Dendritic cell treated with granulocyte-macrophage colony-stimulating factor and Interleukin-4, amounts not matched to agents 40 ng/mL and 50 ng/mL, for 4 days (primary cell): ENCODE measurements around the gene PIGB.
A peak's percentile ranks its signal among the peaks of the same experiment; 100 is the strongest.

Experiments used
- H3K27ac Mint-ChIP-seq: one replicate; pipeline ENCODE4 v1.8.0; 2022; ENCODE audit warnings: mild to moderate bottlenecking, mixed read lengths
- H3K27me3 Mint-ChIP-seq: one replicate; pipeline ENCODE4 v1.8.0; 2022; ENCODE audit warnings: mild to moderate bottlenecking, mixed read lengths
- H3K36me3 Mint-ChIP-seq: one replicate; pipeline ENCODE4 v1.8.0; 2022; ENCODE audit warnings: low read depth, mixed read lengths
- H3K4me1 Mint-ChIP-seq: one replicate; pipeline ENCODE4 v1.8.0; 2022; ENCODE audit warnings: low read depth, mixed read lengths
- H3K4me3 Mint-ChIP-seq: one replicate; pipeline ENCODE4 v1.8.0; 2022; ENCODE audit warnings: mild to moderate bottlenecking, moderate library complexity, mixed read lengths
- H3K9me3 Mint-ChIP-seq: one replicate; pipeline ENCODE4 v1.8.0; 2022; ENCODE audit warnings: mixed read lengths
- intact Hi-C: fragments of 100-400 bp; cut with micrococcal nuclease; formaldehyde crosslinking; loops from one replicate; pipeline ENCODE4 v1.15.0; 2022

The PIGB gene

DNA sequence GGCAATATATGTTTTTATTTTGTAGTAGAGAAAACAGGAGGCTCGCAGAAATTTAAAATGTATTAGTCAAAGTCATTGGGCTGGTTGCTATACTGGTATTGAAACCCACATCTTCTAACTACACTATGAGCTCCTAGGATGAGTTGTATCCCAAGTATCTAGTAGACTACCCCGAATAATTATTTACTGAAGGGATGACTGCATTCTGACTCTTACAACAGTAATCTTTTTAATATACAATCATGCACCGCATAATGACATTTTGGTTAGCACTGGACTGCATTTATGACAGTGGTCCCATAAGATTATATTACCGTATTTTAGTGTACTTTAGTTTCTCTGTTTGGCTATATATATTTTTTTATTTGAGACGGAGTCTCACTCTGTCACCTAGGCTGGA, 15.3 kb downstream of the PIGB start:
- H3K36me3 Mint-ChIP-seq: peaks cover 63% of the 10 kb centered on the region
- H3K9me3 Mint-ChIP-seq: no peaks in the 10 kb centered on the region
- H3K27ac Mint-ChIP-seq: no peak overlapping the region
- H3K4me1 Mint-ChIP-seq: peaks cover 5% of the 10 kb centered on the region
- H3K4me3 Mint-ChIP-seq: no peak overlapping the region
- no peaks in the 10 kb centered on the region for H3K27me3 Mint-ChIP-seq
- intact Hi-C loops: no loop called here

DNA sequence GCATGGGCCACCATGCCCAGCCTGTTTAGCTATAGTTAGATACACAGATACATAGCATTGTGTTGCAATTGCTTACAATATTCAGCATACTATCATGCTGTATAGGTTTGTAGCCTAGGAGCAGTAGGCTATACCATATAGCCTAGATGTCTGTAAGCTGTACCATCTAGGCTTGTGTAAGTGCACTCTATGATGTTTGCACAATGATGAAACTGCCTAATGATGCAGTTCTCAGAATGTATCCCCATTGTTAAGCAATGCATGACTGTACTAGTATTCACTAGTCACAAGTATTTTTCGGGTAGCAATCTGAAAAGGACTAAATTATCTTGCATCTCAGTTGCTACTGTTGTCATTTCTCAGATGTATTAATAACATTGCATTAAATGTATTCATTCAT, 16.0 kb downstream of the PIGB start:
- no peaks in the 10 kb centered on the region for H3K27me3 Mint-ChIP-seq
- no peak overlapping the region for H3K27ac Mint-ChIP-seq
- intact Hi-C loops: no loop called here
- no peak overlapping the region for H3K4me3 Mint-ChIP-seq
- H3K36me3 Mint-ChIP-seq: peaks cover 64% of the 10 kb centered on the region
- H3K9me3 Mint-ChIP-seq: no peaks in the 10 kb centered on the region
- H3K4me1 Mint-ChIP-seq: peaks cover 5% of the 10 kb centered on the region

DNA sequence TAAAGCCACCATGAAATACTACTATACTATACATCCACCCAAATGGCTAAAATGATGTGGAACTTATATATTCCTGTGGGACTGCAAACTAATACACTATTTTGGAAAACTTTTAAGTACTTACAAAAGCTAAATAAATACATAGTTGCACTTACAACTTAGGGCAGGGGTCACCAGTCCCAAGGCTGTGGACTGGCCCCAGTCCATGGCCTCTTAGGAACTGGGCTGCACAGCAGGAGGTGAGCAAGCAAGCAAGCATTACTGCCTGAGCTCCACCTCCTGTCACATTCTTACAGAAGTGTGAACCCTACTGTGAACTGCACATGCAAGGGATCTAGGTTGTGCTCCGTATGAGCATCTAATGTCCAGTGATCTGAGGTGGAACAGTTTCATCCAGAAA, 18.1 kb downstream of the PIGB start:
- H3K27me3 Mint-ChIP-seq: no peaks in the 10 kb centered on the region
- no peak overlapping the region for H3K4me3 Mint-ChIP-seq
- no peaks in the 10 kb centered on the region for H3K4me1 Mint-ChIP-seq
- intact Hi-C loops: no loop called here
- peaks cover 47% of the 10 kb centered on the region for H3K36me3 Mint-ChIP-seq
- no peak overlapping the region for H3K27ac Mint-ChIP-seq
- no peaks in the 10 kb centered on the region for H3K9me3 Mint-ChIP-seq

DNA sequence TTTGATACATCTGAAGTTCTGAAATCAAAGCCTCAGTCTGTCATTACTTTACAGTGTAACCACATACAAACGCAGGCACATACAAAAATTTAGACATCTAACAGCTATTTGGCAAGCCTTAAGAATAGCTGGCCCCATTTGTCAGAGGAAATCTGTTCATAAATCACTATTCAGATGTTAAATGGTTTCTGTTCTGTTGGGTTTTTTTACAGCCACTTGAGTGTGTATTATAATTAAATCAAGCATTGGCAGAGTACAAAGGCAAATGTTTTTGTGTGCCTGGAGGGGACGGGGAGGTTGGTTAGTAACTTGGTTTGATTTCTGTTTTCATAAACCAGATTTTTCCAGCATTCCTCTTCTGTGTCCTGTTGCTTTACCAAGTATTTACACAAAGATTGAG, 24.1 kb downstream of the PIGB start:
- Mint-ChIP-seq H3K9me3 (no peaks in the 10 kb centered on the region), H3K4me1 (no peaks in the 10 kb centered on the region), H3K27me3 (no peaks in the 10 kb centered on the region), H3K36me3 (peaks cover 65% of the 10 kb centered on the region), H3K27ac (no peak overlapping the region), H3K4me3 (no peak overlapping the region)
- intact Hi-C loops: no loop called here

DNA sequence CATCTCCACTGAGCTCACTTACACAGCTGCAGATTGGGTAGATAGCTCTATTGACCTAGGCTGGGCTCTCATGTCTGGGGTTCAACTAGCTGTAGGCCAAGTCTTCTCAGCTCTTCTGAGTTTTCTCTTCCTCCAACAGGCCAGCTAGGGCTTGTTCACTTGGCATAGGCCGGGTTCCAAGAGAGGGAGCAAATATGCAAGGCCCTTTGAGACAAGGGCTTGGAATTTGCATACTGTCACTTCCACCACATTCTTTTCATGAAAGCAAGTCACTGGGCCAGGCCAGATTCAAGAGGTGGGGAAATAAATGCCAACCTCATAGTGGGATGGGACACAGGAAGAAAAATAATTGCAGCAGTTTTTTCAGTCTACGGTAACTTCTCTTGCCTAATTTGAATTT, 25.2 kb downstream of the PIGB start:
- H3K36me3 Mint-ChIP-seq: peaks cover 69% of the 10 kb centered on the region

DNA sequence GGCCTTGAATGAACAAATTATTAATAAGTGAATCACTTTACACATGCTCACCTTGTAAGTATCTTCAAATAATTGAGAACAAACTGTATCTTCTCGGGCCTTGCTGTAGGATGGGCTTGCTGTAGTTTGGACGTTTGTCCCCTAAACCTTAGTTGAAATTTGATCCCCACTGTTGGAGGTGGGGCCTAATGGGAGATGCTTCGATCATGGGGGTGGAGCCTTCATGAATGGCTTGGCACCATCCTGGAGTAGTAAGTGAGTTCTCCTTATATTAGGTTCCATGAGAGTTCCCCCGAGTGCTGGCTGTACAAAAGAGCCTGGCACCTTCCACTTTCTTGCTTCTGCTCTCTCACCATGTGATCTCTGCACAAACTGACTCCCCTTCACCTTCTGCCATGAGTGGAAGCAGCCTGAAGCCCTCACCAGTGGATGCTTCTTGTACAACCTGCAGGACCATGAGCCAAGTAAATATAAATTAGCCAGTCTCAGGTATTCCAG, 29.3 kb downstream of the PIGB start:
- no peak overlapping the region for H3K27ac Mint-ChIP-seq
- H3K36me3 Mint-ChIP-seq: peaks cover 66% of the 10 kb centered on the region

More for the DNA sequence above, 25.2 kb downstream of the PIGB start:
- no peaks in the 10 kb centered on the region for H3K27me3 Mint-ChIP-seq
- H3K27ac Mint-ChIP-seq: no peak overlapping the region
- no peak overlapping the region for H3K4me3 Mint-ChIP-seq
- H3K9me3 Mint-ChIP-seq: no peaks in the 10 kb centered on the region
- H3K4me1 Mint-ChIP-seq: no peaks in the 10 kb centered on the region
- intact Hi-C loops: no loop called here

DNA sequence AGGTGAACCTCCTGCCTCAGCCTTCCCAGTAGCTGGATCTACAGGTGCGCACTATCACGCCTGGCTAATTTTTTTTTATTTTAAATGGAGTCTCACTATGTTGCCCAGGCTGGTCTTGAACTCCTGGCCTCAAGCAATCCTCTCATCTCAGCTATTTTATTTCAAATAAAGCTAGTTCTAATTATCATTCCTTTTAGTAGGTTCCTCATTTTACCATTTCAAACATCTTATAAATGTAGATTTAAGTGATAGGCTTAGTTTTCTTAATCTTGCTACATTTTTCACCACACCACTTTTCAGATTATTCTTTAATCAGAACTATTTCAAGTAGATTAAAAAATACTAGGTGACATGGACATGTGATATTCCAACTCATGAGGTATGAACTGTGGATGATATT, 30.3 kb downstream of the PIGB start:
- Mint-ChIP-seq H3K9me3 (no peaks in the 10 kb centered on the region), H3K4me3 (no peak overlapping the region), H3K27ac (no peak overlapping the region), H3K4me1 (no peaks in the 10 kb centered on the region), H3K36me3 (peaks cover 67% of the 10 kb centered on the region), H3K27me3 (no peaks in the 10 kb centered on the region)
- intact Hi-C loops: no loop called here

More for the DNA sequence above, 29.3 kb downstream of the PIGB start:
- H3K9me3 Mint-ChIP-seq: no peaks in the 10 kb centered on the region
- no peaks in the 10 kb centered on the region for H3K27me3 Mint-ChIP-seq
- H3K4me3 Mint-ChIP-seq: no peak overlapping the region
- intact Hi-C loops: no loop called here
- no peaks in the 10 kb centered on the region for H3K4me1 Mint-ChIP-seq

DNA sequence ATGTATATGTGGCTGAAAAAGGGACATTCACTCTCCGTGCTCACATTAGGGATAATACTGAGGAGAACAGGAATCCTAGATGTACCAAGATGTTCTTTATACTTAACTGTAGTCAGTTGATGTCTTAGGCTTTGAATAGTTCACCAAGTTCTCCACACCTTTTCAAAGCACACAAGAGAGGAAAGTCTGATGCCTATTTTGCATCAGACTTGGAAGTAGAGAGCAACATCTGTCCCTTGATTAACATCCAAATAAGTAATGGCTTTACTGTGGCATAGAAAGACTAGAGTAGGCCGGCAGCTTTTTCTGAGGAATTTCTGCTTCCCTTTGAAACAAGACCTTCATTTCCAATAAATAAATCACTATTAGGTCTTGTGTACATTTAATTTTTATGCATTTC, 34.0 kb downstream of the PIGB start:
- peaks cover 69% of the 10 kb centered on the region for H3K36me3 Mint-ChIP-seq
- H3K9me3 Mint-ChIP-seq: no peaks in the 10 kb centered on the region
- no peak overlapping the region for H3K4me3 Mint-ChIP-seq
- H3K27ac Mint-ChIP-seq: no peak overlapping the region
- no peaks in the 10 kb centered on the region for H3K27me3 Mint-ChIP-seq
- no peaks in the 10 kb centered on the region for H3K4me1 Mint-ChIP-seq
- intact Hi-C loops: no loop called here

DNA sequence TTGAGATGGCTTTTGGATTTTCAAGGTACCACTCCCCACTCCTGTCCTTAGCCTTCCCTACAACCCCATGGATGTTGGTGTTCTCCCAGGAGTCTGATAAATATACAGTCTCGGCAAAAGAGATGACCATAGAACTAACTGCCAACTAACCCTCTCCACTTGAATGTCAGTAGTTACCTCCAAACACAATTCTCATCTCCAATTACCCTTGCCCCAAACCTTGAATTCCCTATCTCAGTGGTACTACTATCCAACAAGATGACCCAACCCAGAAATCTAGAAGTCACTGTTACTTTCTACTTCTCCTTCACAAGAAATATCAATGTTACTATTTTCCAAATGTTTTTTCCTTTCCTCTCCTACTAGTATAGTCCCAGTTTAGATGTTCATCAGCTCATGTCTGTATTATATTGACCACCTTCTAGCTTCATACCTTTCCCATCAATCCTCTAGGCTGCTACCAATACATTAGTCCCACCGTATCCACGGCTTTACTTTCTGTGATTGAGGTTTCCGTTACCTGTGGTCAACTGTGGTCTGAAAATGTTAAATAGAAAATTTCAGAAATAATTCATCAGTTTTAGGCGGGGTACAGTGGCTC, 38.1 kb downstream of the PIGB start:
- Mint-ChIP-seq H3K27ac (no peak overlapping the region), H3K4me3 (no peak overlapping the region), H3K9me3 (no peaks in the 10 kb centered on the region), H3K4me1 (peaks cover 9% of the 10 kb centered on the region), H3K36me3 (peaks cover 74% of the 10 kb centered on the region), H3K27me3 (no peaks in the 10 kb centered on the region)
- intact Hi-C loops: no loop called here

DNA sequence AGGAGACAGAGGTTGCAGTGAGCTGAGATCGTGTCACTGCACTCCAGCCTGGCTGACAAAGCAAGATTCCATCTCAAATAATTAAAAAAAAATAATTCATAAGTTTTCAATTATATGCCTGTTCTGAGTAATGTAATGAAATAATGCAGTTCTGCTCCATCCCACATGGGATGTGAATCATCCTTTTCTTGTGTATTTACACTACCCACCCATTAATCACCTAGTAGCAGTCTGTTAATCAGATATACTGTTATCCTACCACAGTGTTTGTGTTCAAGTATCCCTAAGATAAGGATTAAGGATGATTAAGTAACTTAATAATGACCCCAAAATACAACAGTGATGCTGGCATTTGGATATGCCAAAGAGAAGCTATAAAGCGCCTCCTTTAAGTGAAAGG, 38.8 kb downstream of the PIGB start:
- intact Hi-C loops: no loop called here
- peaks cover 9% of the 10 kb centered on the region for H3K4me1 Mint-ChIP-seq
- H3K36me3 Mint-ChIP-seq: peaks cover 76% of the 10 kb centered on the region
- H3K27ac Mint-ChIP-seq: no peak overlapping the region
- H3K27me3 Mint-ChIP-seq: no peaks in the 10 kb centered on the region
- no peak overlapping the region for H3K4me3 Mint-ChIP-seq
- no peaks in the 10 kb centered on the region for H3K9me3 Mint-ChIP-seq

DNA sequence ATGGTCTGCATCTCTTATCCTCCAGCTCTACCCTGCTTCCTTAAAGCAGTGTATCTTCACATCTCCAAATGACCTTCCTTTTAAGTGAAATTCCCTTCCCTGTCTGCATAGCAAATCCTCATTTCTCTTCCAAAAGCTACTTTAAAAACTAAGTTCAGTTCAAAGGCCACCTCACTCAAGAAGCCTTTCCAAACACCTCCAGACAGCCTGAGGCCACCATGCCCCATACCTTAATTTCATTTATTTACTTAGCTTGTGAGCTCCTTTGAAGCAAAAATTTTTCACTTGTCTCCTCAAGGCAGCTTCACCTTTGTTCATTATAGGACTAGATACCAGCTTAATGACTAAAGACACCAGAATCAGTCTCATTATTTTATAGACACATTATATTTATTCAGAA, 39.4 kb downstream of the PIGB start:
- H3K27me3 Mint-ChIP-seq: no peaks in the 10 kb centered on the region
- H3K27ac Mint-ChIP-seq: no peak overlapping the region
- no peaks in the 10 kb centered on the region for H3K9me3 Mint-ChIP-seq
- H3K36me3 Mint-ChIP-seq: peaks cover 82% of the 10 kb centered on the region
- no peak overlapping the region for H3K4me3 Mint-ChIP-seq
- intact Hi-C loops: no loop called here
- peaks cover 9% of the 10 kb centered on the region for H3K4me1 Mint-ChIP-seq

DNA sequence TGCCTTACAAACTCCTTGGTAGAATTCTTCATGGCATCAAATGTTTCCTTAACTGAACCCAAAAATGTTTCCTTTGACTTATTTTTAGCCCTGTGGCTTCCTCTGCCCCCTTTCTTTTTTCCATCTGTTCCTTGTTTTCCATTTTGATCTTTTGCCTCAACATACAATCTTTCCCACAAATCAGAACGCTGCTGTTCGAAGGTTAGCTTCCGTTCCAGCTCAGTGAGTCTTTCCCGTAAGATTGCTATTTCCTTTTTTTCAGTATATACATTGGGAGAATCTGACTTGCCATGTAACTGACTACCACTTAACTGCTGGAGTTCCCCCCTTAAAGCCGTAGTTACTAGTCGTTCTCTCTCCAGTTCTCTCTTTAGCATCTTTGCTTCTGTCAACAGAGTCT, 41.2 kb downstream of the PIGB start:
- intact Hi-C loops: no loop called here
- H3K4me3 Mint-ChIP-seq: no peak overlapping the region
- H3K27me3 Mint-ChIP-seq: no peaks in the 10 kb centered on the region
- peaks cover 79% of the 10 kb centered on the region for H3K36me3 Mint-ChIP-seq
- no peaks in the 10 kb centered on the region for H3K9me3 Mint-ChIP-seq
- H3K27ac Mint-ChIP-seq: peak overlapping the region; percentile 23
- peaks cover 9% of the 10 kb centered on the region for H3K4me1 Mint-ChIP-seq

DNA sequence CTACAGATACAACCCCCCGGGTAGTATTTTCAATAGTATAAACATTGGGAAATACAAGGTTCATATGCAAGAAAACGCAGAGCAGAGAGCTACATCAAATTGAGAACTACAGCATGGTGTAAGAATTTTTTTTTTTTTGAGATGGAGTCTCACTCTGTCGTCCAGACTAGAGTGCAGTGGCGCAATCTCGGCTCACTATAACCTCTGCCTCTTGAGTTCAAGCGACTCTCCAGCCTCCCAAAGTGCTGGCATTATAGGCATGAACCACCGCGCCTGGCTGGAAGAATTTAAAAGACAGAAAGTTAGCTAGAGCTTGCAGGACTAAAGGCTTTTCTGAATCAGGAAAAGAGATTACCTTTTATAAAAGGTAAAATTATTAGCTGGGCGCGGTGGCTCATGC, 42.0 kb downstream of the PIGB start:
- Mint-ChIP-seq H3K4me1 (peaks cover 9% of the 10 kb centered on the region), H3K27me3 (no peaks in the 10 kb centered on the region), H3K9me3 (no peaks in the 10 kb centered on the region), H3K36me3 (peaks cover 75% of the 10 kb centered on the region), H3K27ac (no peak overlapping the region), H3K4me3 (no peak overlapping the region)
- intact Hi-C loops: no loop called here

DNA sequence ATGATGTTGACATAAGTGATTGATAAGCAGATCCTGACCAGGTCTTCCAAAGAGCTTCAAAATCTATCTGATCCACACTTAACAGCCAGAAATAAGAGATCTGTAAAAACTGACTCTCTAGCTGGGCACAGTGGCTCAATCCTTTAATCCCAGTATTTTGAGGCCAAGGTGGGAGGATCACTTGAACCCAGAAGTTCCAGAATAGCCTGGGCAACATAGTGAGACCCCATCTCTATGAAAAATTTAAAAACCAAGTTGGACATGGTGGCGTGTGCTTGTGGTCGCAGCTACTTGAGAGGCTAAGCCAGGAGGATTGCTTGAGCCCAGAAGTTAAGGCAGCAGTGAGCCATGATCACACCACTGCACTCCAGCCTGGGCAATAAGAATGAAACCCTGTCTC, 43.6 kb downstream of the PIGB start:
- intact Hi-C loops: no loop called here

DNA sequence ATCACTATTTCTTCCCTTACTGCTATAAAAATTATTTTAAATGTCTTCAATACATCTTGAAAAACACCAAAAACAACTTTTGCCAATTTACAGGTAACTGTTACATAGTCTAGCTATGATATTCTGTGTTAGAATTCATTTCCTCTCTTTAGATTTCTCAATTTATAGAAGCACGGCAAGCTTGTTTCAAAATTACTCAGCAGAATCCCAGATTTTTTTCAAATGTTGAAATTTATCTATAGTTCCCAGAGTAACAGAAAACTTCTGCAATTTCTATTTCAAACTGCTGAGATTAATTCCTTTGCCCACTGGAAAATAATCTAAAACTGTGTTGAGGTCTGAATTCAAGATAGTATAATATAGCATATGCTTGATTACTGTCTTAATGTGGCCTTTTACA, 48.0 kb downstream of the PIGB start:
- H3K36me3 Mint-ChIP-seq: peaks cover 70% of the 10 kb centered on the region
- intact Hi-C loops: loop anchor here (5.0 kb wide), 1 partner anchor 40 kb away; the partner anchor contains the start of genes CCPG1 and PIERCE2

More for the DNA sequence above, 43.6 kb downstream of the PIGB start:
- H3K27ac Mint-ChIP-seq: no peak overlapping the region
- H3K27me3 Mint-ChIP-seq: no peaks in the 10 kb centered on the region
- no peak overlapping the region for H3K4me3 Mint-ChIP-seq
- H3K9me3 Mint-ChIP-seq: no peaks in the 10 kb centered on the region
- peaks cover 15% of the 10 kb centered on the region for H3K4me1 Mint-ChIP-seq
- H3K36me3 Mint-ChIP-seq: peaks cover 62% of the 10 kb centered on the region

More for the DNA sequence above, 48.0 kb downstream of the PIGB start:
- H3K4me3 Mint-ChIP-seq: no peak overlapping the region
- H3K9me3 Mint-ChIP-seq: no peaks in the 10 kb centered on the region
- no peaks in the 10 kb centered on the region for H3K27me3 Mint-ChIP-seq
- H3K4me1 Mint-ChIP-seq: peaks cover 10% of the 10 kb centered on the region
- no peak overlapping the region for H3K27ac Mint-ChIP-seq
